HG03039 (cell line): Measurements from ENCODE around the gene CCNC.
A peak's percentile ranks its signal among the peaks of the same experiment; 100 is the strongest.

Experiments
- ATAC-seq: cut with Tn5 transposase; IDR thresholded peaks from one replicate; pipeline ENCODE4 v1.9.1; 2021; ENCODE audit warnings: mild to moderate bottlenecking, moderate library complexity; ENCODE audit not compliant: unreplicated experiment

CCNC gene

GRCh38 chr6:99568103-99568933, at the start of gene CCNC:
TSS of gene CCNC (minus strand) at chr6:99568660. CDS start at chr6:99568527, 133 bp downstream.
- peak; percentile 98 for ATAC-seq

- ATAC-seq = no peak
Measured at GRCh38 chr6:99617131-99617530, 48.7 kb upstream of the CCNC start.

- ATAC-seq = no peak
Measured at GRCh38 chr6:99614430-99615186, 46.1 kb upstream of the CCNC start.

- peak; percentile 50 for ATAC-seq
Measured at GRCh38 chr6:99613705-99614429, 45.4 kb upstream of the CCNC start.

- ATAC-seq = peak; percentile 50
Measured at GRCh38 chr6:99613409-99613704, 44.9 kb upstream of the CCNC start.

GRCh38 chr6:99612551-99613408, 44.3 kb upstream of the CCNC start:
- ATAC-seq = peak; percentile 2

- peak; percentile 64 for ATAC-seq
Measured at GRCh38 chr6:99611148-99611547, 42.7 kb upstream of the CCNC start.

- ATAC-seq = no peak
Measured at GRCh38 chr6:99609905-99610489, 41.5 kb upstream of the CCNC start.

GRCh38 chr6:99608886-99609482, 40.5 kb upstream of the CCNC start:
- no peak for ATAC-seq

- no peak for ATAC-seq
Measured at GRCh38 chr6:99608059-99608885, 39.8 kb upstream of the CCNC start.

- ATAC-seq = no peak
Measured at GRCh38 chr6:99607416-99608036, 39.1 kb upstream of the CCNC start.

GRCh38 chr6:99606656-99607415, 38.4 kb upstream of the CCNC start, which contains the start of gene PRDM13:
TSS of gene PRDM13 (plus strand) at chr6:99606833. CDS start at chr6:99607035, 202 bp downstream.
- ATAC-seq = no peak

- ATAC-seq = no peak
Measured at GRCh38 chr6:99605911-99606655, 37.6 kb upstream of the CCNC start.

- no peak for ATAC-seq
Measured at GRCh38 chr6:99605074-99605734, 36.7 kb upstream of the CCNC start.

- ATAC-seq = no peak
Measured at GRCh38 chr6:99604166-99605073, 36.0 kb upstream of the CCNC start.
